Ascending aorta (tissue), 2 donors: ENCODE results near the gene LIN7B. TPM values are rescaled to one million over a fixed set of nuclear protein-coding genes. Genes with fewer than 3 reads are reported as not detected.
"Not testable (repeated sequence)": the region's sequence is repeated elsewhere in the genome, so short reads cannot be mapped to it uniquely, and the experiment has no call there.

ENCODE experiments used
- DNase-seq, 2 donors: peaks; one replicate each; pipeline ENCODE4 v3.0.0-alpha.2; 2019; ENCODE audit warnings: low spot score in 2 of 2
- H3K27ac ChIP-seq, 2 donors: fragments of 200-600 bp; sonication (generic); one replicate each; pipeline ENCODE4 v1.5.1; 2016 to 2017; ENCODE audit warnings: mild to moderate bottlenecking in 1 of 2
- H3K27me3 ChIP-seq: fragments of 200-600 bp; sonication (generic); one replicate; pipeline ENCODE4 v1.5.1; 2017
- H3K36me3 ChIP-seq, 2 donors: fragments of 200-600 bp; sonication (generic); one replicate each; pipeline ENCODE4 v1.5.1; 2016
- H3K4me1 ChIP-seq, 2 donors: fragments of 200-600 bp; sonication (generic); one replicate each; pipeline ENCODE4 v1.5.1; 2016 to 2017; ENCODE audit warnings: mild to moderate bottlenecking in 1 of 2
- H3K4me3 ChIP-seq, 2 donors: fragments of 200-600 bp; sonication (generic); one replicate each; pipeline ENCODE4 v1.5.1; 2016 to 2017; ENCODE audit warnings: mild to moderate bottlenecking in 1 of 2
- H3K9me3 ChIP-seq, 2 donors: fragments of 200-600 bp; sonication (generic); one replicate each; pipeline ENCODE4 v1.5.1; 2016
- CTCF ChIP-seq, 3 experiments: fragments of 200-600 bp in 2 of 3; fragments of 450-650 bp in 1 of 3; sonication (generic) in 2 of 3; IDR thresholded peaks; one replicate each; pipeline ENCODE4 v1.5.1; 2016 to 2019; ENCODE audit warnings: antibody characterized with exemption in 3 of 3, mild to moderate bottlenecking in 1 of 3, moderate library complexity in 1 of 3
- intact Hi-C: fragments of 100-400 bp; cut with DNase I; formaldehyde crosslinking; loops from one replicate; pipeline ENCODE4 v1.15.1; 2023
- total RNA-seq: library from RNA; depleted of rRNA; stranded (reverse); fragments of >200 nt; gene quantifications from one replicate; pipeline ENCODE4 v1.1.0, GENCODE V29; 2016

LIN7B gene
- total RNA-seq, 1 donor from 2014 or later: 42.1 TPM

GRCh38 chr19:49126575-49126974 lies 12.4 kb downstream of the LIN7B start:
- no peak for TF ChIP-seq CTCF (IDR thresholded peaks at IDR 0.05)
- no peaks in the 10 kb centered on the region for H3K36me3 ChIP-seq
- H3K4me1 ChIP-seq: peaks cover 0 to 9% of the 10 kb centered on the region in 2 donors
- H3K27ac ChIP-seq: no peak overlapping the region
- H3K4me3 ChIP-seq: no peak overlapping the region
- H3K27me3 ChIP-seq: no peaks in the 10 kb centered on the region
- intact Hi-C loops: no loop called here
- H3K9me3 ChIP-seq: no peaks in the 10 kb centered on the region
- DNase-seq: no peak

GRCh38 chr19:49127225-49127624 lies 13.1 kb downstream of the LIN7B start:
- H3K9me3 ChIP-seq, H3K36me3 ChIP-seq, intact Hi-C loops, H3K27me3 ChIP-seq, DNase-seq, H3K27ac ChIP-seq, H3K4me3 ChIP-seq, H3K4me1 ChIP-seq: not testable (repeated sequence)

- Histone ChIP-seq H3K27me3 (no peaks in the 10 kb centered on the region), H3K36me3 (no peaks in the 10 kb centered on the region), H3K27ac (peak overlapping the region in 1 of 2 donors; percentile 67), H3K4me3 (peak overlapping the region in 1 of 2 donors; percentile 53), H3K4me1 (peaks cover 0 to 9% of the 10 kb centered on the region in 2 donors), H3K9me3 (no peaks in the 10 kb centered on the region)
- peak; percentile 82 to 97 for DNase-seq
- TF ChIP-seq CTCF (IDR thresholded peaks at IDR 0.05): peak in 2 of 3 experiments; percentile 13 to 20
- intact Hi-C loops: loop anchor here (1.0 to 2.0 kb wide), 2 partner anchors 9 to 15 kb away; partner anchors contain the start of genes C19orf73 and PPFIA3
Measured at GRCh38 chr19:49127674-49128544, 13.7 kb downstream of the LIN7B start.

GRCh38 chr19:49128545-49129237 lies 14.5 kb downstream of the LIN7B start:
- H3K4me1 ChIP-seq: peaks cover 0 to 12% of the 10 kb centered on the region in 2 donors
- no peaks in the 10 kb centered on the region for H3K27me3 ChIP-seq
- no peaks in the 10 kb centered on the region for H3K9me3 ChIP-seq
- TF ChIP-seq CTCF (IDR thresholded peaks at IDR 0.05): no peak
- DNase-seq: no peak
- intact Hi-C loops: loop anchor here (1.0 to 2.0 kb wide), 2 partner anchors 9 to 14 kb away; partner anchors contain the start of genes C19orf73 and PPFIA3
- H3K36me3 ChIP-seq: no peaks in the 10 kb centered on the region
- H3K27ac ChIP-seq: peak overlapping the region in 1 of 2 donors; percentile 7
- H3K4me3 ChIP-seq: peak overlapping the region in 1 of 2 donors; percentile 53

GRCh38 chr19:49129238-49129583 lies 15.0 kb downstream of the LIN7B start:
- Histone ChIP-seq H3K9me3 (no peaks in the 10 kb centered on the region), H3K27me3 (no peaks in the 10 kb centered on the region), H3K4me3 (no peak overlapping the region), H3K27ac (no peak overlapping the region), H3K4me1 (peaks cover 0 to 14% of the 10 kb centered on the region in 2 donors), H3K36me3 (no peaks in the 10 kb centered on the region)
- no peak for TF ChIP-seq CTCF (IDR thresholded peaks at IDR 0.05)
- DNase-seq: no peak
- intact Hi-C loops: loop anchor here (2.0 kb wide), 1 partner anchor 14 kb away; no protein-coding TSS in a partner anchor

GRCh38 chr19:49130325-49130724 lies 16.2 kb downstream of the LIN7B start:
- Histone ChIP-seq H3K27ac (no peak overlapping the region), H3K4me1 (peaks cover 0 to 15% of the 10 kb centered on the region in 2 donors), H3K36me3 (no peaks in the 10 kb centered on the region), H3K27me3 (no peaks in the 10 kb centered on the region), H3K4me3 (no peak overlapping the region), H3K9me3 (no peaks in the 10 kb centered on the region)
- no peak for TF ChIP-seq CTCF (IDR thresholded peaks at IDR 0.05)
- no peak for DNase-seq
- intact Hi-C loops: no loop called here
